ENCODE measurements around the gene OTOP3.

OTOP3 gene

GRCh38 chr17:74935585-74936469 is at the start of gene OTOP3:
TSS of gene OTOP3 (plus strand) at chr17:74935898. CDS start at chr17:74935922, 24 bp downstream.
- no peak within 1 kb of the TSS for H3K4me3 ChIP-seq (replicated peaks; ENCODE audit: low read depth, low read length)
- no peak for TF ChIP-seq CTCF (IDR thresholded peaks at IDR 0.05; ENCODE audit: low read length, missing control alignments)
- no peak for DNase-seq (ENCODE audit: low read depth)

GRCh38 chr17:74888469-74888868 is 47.2 kb upstream of the OTOP3 start:
- TF ChIP-seq CTCF (IDR thresholded peaks at IDR 0.05; ENCODE audit: low read length, missing control alignments): no peak
- no peak overlapping the region for H3K4me3 ChIP-seq (replicated peaks; ENCODE audit: low read depth, low read length)

GRCh38 chr17:74890554-74890953 is 45.1 kb upstream of the OTOP3 start:
- TF ChIP-seq CTCF (IDR thresholded peaks at IDR 0.05; ENCODE audit: low read length, missing control alignments): no peak
- DNase-seq (ENCODE audit: low read depth): no peak
- H3K4me3 ChIP-seq (replicated peaks; ENCODE audit: low read depth, low read length): no peak overlapping the region

More at GRCh38 chr17:74888469-74888868, 47.2 kb upstream of the OTOP3 start:
- no peak for DNase-seq (ENCODE audit: low read depth)

GRCh38 chr17:74892013-74892841 is 43.5 kb upstream of the OTOP3 start:
- DNase-seq (ENCODE audit: low read depth): no peak
- TF ChIP-seq CTCF (IDR thresholded peaks at IDR 0.05; ENCODE audit: low read length, missing control alignments): no peak
- H3K4me3 ChIP-seq (replicated peaks; ENCODE audit: low read depth, low read length): no peak overlapping the region

- DNase-seq (ENCODE audit: low read depth): no peak
- H3K4me3 ChIP-seq (replicated peaks; ENCODE audit: low read depth, low read length): no peak within 1 kb of the TSS
- no peak for TF ChIP-seq CTCF (IDR thresholded peaks at IDR 0.05; ENCODE audit: low read length, missing control alignments)
Measured at GRCh38 chr17:74892974-74893911, 42.5 kb upstream of the OTOP3 start, which contains the start of gene FADS6. TSS of gene FADS6 (minus strand) at chr17:74893633. CDS start at chr17:74893595, 38 bp downstream.

Measured in fibroblast of pulmonary artery (primary cell).